Skeletal muscle tissue (tissue), 4 donors: ENCODE data around the gene CYP26B1. TPM values are rescaled to one million over a fixed set of nuclear protein-coding genes. Genes with fewer than 3 reads are reported as not detected.
A peak's percentile ranks its signal among the peaks of the same experiment; 100 is the strongest.

Experiments used
- H3K27ac ChIP-seq: one replicate; pipeline ENCODE4 v1.7.0; 2013; ENCODE audit warnings: mild to moderate bottlenecking, low read depth, low read length, inconsistent platforms
- H3K27me3 ChIP-seq, 3 donors: one replicate each; pipeline ENCODE4 v1.7.0; 2013; ENCODE audit warnings: low read length in 3 of 3; ENCODE audit not compliant: control insufficient read depth in 3 of 3, insufficient read depth in 3 of 3
- H3K36me3 ChIP-seq, 3 donors: one replicate each; pipeline ENCODE4 v1.7.0; 2013; ENCODE audit warnings: low read length in 3 of 3; ENCODE audit not compliant: control insufficient read depth in 3 of 3, insufficient read depth in 3 of 3
- H3K4me1 ChIP-seq, 3 donors: one replicate each; pipeline ENCODE4 v1.7.0; 2013; ENCODE audit warnings: low read length in 3 of 3, mild to moderate bottlenecking in 3 of 3; ENCODE audit not compliant: control insufficient read depth in 3 of 3, insufficient read depth in 3 of 3
- H3K4me3 ChIP-seq, 3 donors: one replicate each; pipeline ENCODE4 v1.7.0; 2013; ENCODE audit warnings: low read length in 3 of 3
- H3K9ac ChIP-seq, 3 donors: one replicate each; pipeline ENCODE4 v1.7.0; 2013; ENCODE audit warnings: low read length in 3 of 3, mild to moderate bottlenecking in 3 of 3, moderate library complexity in 2 of 3, low read depth in 1 of 3
- H3K9me3 ChIP-seq, 3 donors: one replicate each; pipeline ENCODE4 v1.7.0; 2013; ENCODE audit warnings: low read length in 3 of 3; ENCODE audit not compliant: control insufficient read depth in 3 of 3
- total RNA-seq: library from RNA; depleted of rRNA; stranded (reverse); fragments of >200 nt; gene quantifications from one replicate; pipeline ENCODE4 v1.2.3, GENCODE V29; 2014
- donor health status: Osteomylitis.

CYP26B1 gene
- total RNA-seq, 1 donor from 2014 or later = 6.8 TPM

GRCh38 chr2:72156872-72157271 lies 9.2 kb upstream of the CYP26B1 start:
- H3K36me3 ChIP-seq = no peaks in the 10 kb centered on the region
- peaks cover 11 to 32% (median 24%) of the 10 kb centered on the region in 3 donors for H3K27me3 ChIP-seq
- H3K9ac ChIP-seq = no peak overlapping the region
- H3K4me3 ChIP-seq = no peak overlapping the region
- no peak overlapping the region for H3K27ac ChIP-seq
- peaks cover 5 to 12% (median 6%) of the 10 kb centered on the region in 3 donors for H3K4me1 ChIP-seq
- no peaks in the 10 kb centered on the region for H3K9me3 ChIP-seq

DNA sequence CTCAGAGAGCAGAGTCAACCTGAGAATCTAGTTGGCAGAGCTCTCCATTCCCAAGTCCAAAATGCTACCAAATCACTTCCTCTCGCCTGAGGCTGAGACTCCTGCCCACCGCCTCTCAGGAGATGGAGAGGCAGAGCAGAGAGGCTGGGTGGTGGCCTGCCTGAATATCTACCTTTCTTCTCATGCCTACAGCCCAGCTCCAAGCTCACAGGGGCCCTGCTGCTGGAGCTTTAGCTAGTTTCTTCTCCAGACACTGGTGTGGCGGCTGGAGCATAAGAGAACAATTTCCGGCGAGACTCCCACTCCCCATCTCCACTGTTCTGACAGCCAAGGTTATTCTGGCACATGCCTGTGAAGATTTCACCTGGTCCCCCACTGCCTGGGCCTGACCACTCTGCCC lies 8.1 kb upstream of the CYP26B1 start:
- Histone ChIP-seq H3K9ac (no peak overlapping the region), H3K36me3 (no peaks in the 10 kb centered on the region), H3K27me3 (peaks cover 14 to 35% (median 27%) of the 10 kb centered on the region in 3 donors), H3K4me3 (no peak overlapping the region), H3K4me1 (peaks cover 6 to 16% (median 8%) of the 10 kb centered on the region in 3 donors), H3K9me3 (no peaks in the 10 kb centered on the region), H3K27ac (no peak overlapping the region)

GRCh38 chr2:72155151-72155550 lies 7.5 kb upstream of the CYP26B1 start:
- H3K27me3 ChIP-seq = peaks cover 18 to 40% (median 30%) of the 10 kb centered on the region in 3 donors
- H3K9me3 ChIP-seq = no peaks in the 10 kb centered on the region
- H3K4me3 ChIP-seq = no peak overlapping the region
- H3K4me1 ChIP-seq = peaks cover 9 to 22% (median 11%) of the 10 kb centered on the region in 3 donors
- H3K9ac ChIP-seq = no peak overlapping the region
- H3K36me3 ChIP-seq = no peaks in the 10 kb centered on the region
- H3K27ac ChIP-seq = no peak overlapping the region

GRCh38 chr2:72154386-72154975 lies 6.8 kb upstream of the CYP26B1 start:
- Histone ChIP-seq H3K9ac (no peak overlapping the region), H3K36me3 (no peaks in the 10 kb centered on the region), H3K27me3 (peaks cover 21 to 47% (median 27%) of the 10 kb centered on the region in 3 donors), H3K27ac (no peak overlapping the region), H3K4me3 (no peak overlapping the region), H3K4me1 (peaks cover 16 to 29% (median 18%) of the 10 kb centered on the region in 3 donors), H3K9me3 (no peaks in the 10 kb centered on the region)

- Histone ChIP-seq H3K9me3 (no peaks in the 10 kb centered on the region), H3K27me3 (peaks cover 26 to 47% (median 26%) of the 10 kb centered on the region in 3 donors), H3K36me3 (no peaks in the 10 kb centered on the region), H3K4me3 (no peak overlapping the region), H3K9ac (no peak overlapping the region), H3K27ac (no peak overlapping the region), H3K4me1 (peaks cover 22 to 34% (median 23%) of the 10 kb centered on the region in 3 donors)
Observed at GRCh38 chr2:72153924-72154323, 6.3 kb upstream of the CYP26B1 start.

GRCh38 chr2:72153026-72153791 lies 5.5 kb upstream of the CYP26B1 start:
- H3K27ac ChIP-seq = no peak overlapping the region
- peaks cover 23 to 45% (median 25%) of the 10 kb centered on the region in 3 donors for H3K27me3 ChIP-seq
- no peak overlapping the region for H3K4me3 ChIP-seq
- no peak overlapping the region for H3K9ac ChIP-seq
- H3K9me3 ChIP-seq = no peaks in the 10 kb centered on the region
- peaks cover 22 to 35% (median 23%) of the 10 kb centered on the region in 3 donors for H3K4me1 ChIP-seq
- no peaks in the 10 kb centered on the region for H3K36me3 ChIP-seq

DNA sequence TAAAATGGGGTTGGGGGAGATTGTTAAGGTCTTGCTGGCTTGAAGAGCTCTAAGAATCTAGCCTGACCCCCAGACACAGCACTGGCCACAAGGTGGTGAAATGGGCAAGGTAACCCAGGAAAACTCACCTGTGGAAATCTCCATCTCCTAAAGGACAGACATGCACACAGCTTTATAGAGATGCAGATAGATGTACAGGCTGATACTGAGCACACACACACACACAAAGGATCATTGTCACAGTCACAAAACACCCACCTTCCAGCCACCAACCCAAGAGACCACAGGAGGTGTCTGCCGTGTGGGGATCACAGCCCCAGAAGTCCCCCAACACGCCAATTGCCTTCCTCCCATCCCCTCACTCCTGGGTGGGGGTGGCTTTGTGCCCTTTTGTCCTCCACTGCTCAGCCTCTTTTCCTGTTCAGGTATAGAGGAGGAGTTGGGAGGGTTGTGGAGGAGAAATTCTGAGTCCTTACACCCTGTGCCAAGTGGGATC lies 3.2 kb upstream of the CYP26B1 start:
- H3K4me1 ChIP-seq = peaks cover 36 to 56% (median 44%) of the 10 kb centered on the region in 3 donors
- no peaks in the 10 kb centered on the region for H3K36me3 ChIP-seq
- peaks cover 27 to 56% (median 41%) of the 10 kb centered on the region in 3 donors for H3K27me3 ChIP-seq
- no peak overlapping the region for H3K27ac ChIP-seq
- H3K9me3 ChIP-seq = no peaks in the 10 kb centered on the region
- H3K4me3 ChIP-seq = no peak overlapping the region
- no peak overlapping the region for H3K9ac ChIP-seq

GRCh38 chr2:72150157-72150860 lies 2.6 kb upstream of the CYP26B1 start:
- Histone ChIP-seq H3K9ac (peak overlapping the region in 1 of 3 donors; percentile 1), H3K4me3 (peak overlapping the region; percentile 17 to 74 (median 68)), H3K27ac (no peak overlapping the region), H3K4me1 (peaks cover 40 to 61% (median 49%) of the 10 kb centered on the region in 3 donors), H3K27me3 (peaks cover 23 to 58% (median 46%) of the 10 kb centered on the region in 3 donors), H3K36me3 (no peaks in the 10 kb centered on the region), H3K9me3 (no peaks in the 10 kb centered on the region)

DNA sequence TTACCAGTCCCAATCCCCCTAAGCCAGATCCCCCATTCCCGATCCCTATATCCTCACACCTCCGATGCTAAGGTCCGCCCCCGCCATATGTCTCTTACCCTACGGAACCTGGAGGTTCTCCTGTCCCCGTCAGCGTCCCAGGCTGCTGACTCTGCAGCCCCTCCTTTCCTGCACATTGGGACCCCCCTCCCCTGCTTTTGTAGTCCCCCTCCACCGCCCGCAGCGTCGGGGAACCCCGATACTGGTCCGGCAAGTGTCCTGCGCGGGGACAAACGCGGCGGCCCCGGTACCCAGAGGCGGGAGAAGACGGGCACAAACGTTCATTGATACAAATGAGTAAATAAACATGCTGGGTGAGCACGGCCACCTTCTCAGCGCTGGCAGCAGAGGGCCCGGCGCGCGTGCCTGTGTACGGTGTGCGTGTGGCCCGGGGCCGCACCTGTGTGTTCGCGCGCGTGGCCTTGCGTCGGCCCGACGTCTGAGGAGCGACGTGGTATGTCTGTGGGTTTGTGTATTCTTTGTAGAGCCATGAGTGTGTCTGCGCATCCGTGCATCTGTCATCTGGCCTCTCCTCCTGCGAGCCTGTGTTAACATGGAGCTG lies 2.0 kb upstream of the CYP26B1 start:
- Histone ChIP-seq H3K27me3 (peaks cover 22 to 64% (median 50%) of the 10 kb centered on the region in 3 donors), H3K4me3 (peak overlapping the region; percentile 68 to 74 (median 72)), H3K27ac (no peak overlapping the region), H3K36me3 (no peaks in the 10 kb centered on the region), H3K9me3 (no peaks in the 10 kb centered on the region), H3K4me1 (peaks cover 40 to 68% (median 53%) of the 10 kb centered on the region in 3 donors), H3K9ac (peak overlapping the region in 2 of 3 donors; percentile 1 to 45)
